ENCODE measurements around the gene CASP7.

CASP7 gene

DNA sequence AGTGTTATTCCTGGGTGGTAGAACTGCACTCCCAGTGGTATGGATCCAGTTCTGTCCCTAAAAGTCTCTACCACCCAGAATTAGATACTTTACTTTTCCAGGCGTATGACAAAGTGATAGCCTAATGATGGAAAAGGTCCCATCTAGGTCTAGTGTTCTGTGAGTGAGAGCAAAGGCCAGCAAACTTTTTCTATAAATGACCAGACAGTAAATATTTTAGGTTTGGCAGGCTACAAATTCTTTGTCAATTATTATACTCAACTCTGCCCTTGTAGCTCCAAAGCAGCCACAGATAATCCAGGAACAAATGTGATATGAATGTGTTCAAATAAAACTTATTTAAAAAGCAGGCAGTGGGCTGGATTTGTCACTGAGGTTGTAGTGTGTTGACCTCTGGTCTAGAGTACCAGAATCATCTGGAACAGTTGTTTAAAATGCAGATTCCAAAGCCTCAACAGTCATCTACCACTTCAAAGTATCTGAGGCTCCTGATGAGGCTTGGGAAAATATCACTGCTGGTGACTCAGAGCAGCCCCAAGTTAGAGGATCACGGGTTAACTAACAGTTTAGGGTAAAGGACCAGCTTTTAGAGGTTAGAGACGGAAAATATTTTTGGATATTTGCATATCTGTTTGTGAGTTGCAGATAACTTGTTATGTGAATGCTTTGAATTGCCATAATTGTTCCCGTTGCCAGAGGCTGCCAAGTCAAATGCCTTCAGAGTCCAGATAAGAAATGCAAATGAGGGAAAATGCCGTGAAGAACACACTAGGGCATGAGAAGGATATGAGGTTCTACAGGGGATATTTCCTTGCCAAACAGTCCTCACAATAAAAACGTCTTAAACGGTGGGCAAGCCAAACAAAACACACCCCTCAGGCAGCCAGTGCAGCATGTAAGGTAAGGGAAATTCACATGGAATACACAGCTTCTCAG is 35.3 kb upstream of the CASP7 start:
- in situ Hi-C loops (cut with MboI; ENCODE audit: low pct_unique_long_range_greater_than_20kb, low sequenced_read_pairs, unreplicated experiment) = no loop called here
- TF ChIP-seq, protein P1, sequence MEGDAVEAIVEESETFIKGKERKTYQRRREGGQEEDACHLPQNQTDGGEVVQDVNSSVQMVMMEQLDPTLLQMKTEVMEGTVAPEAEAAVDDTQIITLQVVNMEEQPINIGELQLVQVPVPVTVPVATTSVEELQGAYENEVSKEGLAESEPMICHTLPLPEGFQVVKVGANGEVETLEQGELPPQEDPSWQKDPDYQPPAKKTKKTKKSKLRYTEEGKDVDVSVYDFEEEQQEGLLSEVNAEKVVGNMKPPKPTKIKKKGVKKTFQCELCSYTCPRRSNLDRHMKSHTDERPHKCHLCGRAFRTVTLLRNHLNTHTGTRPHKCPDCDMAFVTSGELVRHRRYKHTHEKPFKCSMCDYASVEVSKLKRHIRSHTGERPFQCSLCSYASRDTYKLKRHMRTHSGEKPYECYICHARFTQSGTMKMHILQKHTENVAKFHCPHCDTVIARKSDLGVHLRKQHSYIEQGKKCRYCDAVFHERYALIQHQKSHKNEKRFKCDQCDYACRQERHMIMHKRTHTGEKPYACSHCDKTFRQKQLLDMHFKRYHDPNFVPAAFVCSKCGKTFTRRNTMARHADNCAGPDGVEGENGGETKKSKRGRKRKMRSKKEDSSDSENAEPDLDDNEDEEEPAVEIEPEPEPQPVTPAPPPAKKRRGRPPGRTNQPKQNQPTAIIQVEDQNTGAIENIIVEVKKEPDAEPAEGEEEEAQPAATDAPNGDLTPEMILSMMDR (IDR thresholded peaks at IDR 0.05; ENCODE audit: extremely low read depth, insufficient read depth, missing control alignments) = no peak
- no peak for DNase-seq (ENCODE audit: low spot score)

DNA sequence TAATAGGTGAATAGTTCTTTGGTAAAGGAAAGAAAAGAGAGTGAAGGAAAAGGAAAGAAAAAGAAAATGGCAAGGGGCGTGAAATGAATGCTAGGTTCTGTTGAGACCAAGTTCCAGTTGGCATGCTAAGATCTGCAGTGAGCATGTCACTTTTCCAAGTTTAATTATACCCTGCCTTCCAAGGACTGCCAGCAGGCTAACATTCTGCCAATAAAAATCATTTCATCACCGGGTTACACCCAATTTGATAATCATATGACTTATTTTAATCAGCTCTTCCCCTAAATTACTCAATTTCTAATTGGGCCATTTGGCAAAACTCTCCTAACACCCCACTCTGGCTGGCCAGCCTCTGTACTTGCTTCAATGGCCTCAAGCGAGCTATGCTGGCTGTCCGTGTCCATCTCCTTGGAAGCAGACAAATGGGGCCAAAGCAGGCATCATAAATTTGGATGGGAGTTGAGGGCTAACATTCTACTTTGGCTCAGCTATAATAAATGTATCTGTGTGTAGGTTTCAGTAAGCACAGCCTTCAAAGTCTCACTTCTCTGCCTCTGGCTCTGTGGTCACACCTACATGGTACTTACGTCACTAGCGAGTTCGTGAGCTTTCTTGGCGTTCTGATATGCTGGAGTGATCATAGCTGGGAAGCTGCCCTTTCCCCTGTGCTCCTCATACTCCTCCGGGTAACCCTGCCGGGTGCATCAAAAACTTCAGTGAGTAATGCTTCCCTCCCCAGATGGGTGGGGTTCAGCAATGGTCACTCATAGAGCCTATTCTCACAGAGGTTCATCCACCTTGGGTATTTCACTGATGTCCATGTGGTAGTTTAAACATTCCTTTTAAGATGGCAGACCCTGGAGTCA is 33.1 kb upstream of the CASP7 start:
- DNase-seq (ENCODE audit: low spot score) = no peak
- in situ Hi-C loops (cut with MboI; ENCODE audit: low pct_unique_long_range_greater_than_20kb, low sequenced_read_pairs, unreplicated experiment) = no loop called here
- TF ChIP-seq, protein P1 (IDR thresholded peaks at IDR 0.05; ENCODE audit: extremely low read depth, insufficient read depth, missing control alignments) = no peak

DNA sequence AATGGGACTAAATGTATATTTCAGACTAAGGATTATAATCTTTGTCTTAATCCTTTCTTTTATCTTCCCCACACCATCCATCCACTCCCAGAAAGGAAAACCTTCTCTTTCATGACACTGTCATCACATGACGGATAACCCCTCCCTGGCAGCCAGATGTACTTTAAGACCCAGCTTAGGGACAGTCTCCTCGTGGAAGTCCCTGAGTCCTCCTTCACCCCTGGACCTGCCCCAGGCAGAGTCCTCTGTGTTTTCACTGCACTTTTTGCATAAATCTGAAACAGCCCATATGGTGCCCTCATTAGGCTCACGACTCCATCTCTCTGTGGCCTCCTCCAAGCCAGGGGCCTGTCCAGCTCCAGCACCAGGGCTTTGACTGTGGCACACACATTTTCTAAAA is 31.9 kb upstream of the CASP7 start:
- in situ Hi-C loops (cut with MboI; ENCODE audit: low pct_unique_long_range_greater_than_20kb, low sequenced_read_pairs, unreplicated experiment) = no loop called here
- no peak for DNase-seq (ENCODE audit: low spot score)
- TF ChIP-seq, protein P1 (IDR thresholded peaks at IDR 0.05; ENCODE audit: extremely low read depth, insufficient read depth, missing control alignments) = no peak

DNA sequence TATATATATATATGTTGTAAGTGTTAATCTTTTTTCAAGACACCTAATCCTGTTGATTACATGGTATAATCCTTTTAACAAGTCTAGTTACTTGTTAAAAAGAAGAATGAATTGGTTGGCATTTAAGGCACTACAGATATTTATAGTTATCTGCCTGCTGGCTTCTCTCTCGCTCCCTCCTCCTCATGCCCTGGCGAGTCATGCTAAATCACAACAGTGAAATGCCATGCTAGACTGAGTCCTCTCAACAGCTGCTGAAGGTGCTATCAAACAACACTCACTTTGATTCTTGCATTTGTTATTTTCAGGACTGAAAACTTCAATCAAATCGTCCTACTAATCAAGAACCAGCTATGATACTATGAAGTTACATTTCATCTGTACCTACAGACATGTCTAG is 31.2 kb upstream of the CASP7 start:
- TF ChIP-seq, protein P1 (IDR thresholded peaks at IDR 0.05; ENCODE audit: extremely low read depth, insufficient read depth, missing control alignments) = no peak
- no peak for DNase-seq (ENCODE audit: low spot score)
- in situ Hi-C loops (cut with MboI; ENCODE audit: low pct_unique_long_range_greater_than_20kb, low sequenced_read_pairs, unreplicated experiment) = no loop called here

DNA sequence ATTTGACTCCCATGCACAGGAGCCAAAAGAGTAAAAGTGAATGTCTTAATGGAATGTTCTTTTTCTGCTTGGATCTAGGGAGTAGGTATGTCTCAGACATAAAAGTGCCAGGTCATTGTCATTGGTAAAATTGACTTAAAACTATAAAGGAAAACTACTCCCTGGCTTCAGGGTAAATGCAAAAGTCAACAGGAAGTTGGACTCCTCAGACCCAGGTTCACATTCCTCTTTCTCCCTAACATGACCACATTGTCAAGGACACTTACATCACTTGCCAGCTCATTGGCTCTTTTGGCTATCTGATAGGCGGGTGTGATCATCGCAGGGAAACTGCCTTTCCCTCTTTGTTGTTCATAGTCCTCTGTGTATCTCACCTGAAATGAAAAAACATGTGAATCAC is 29.5 kb upstream of the CASP7 start:
- in situ Hi-C loops (cut with MboI; ENCODE audit: low pct_unique_long_range_greater_than_20kb, low sequenced_read_pairs, unreplicated experiment) = no loop called here
- no peak for DNase-seq (ENCODE audit: low spot score)
- TF ChIP-seq, protein P1 (IDR thresholded peaks at IDR 0.05; ENCODE audit: extremely low read depth, insufficient read depth, missing control alignments) = no peak

DNA sequence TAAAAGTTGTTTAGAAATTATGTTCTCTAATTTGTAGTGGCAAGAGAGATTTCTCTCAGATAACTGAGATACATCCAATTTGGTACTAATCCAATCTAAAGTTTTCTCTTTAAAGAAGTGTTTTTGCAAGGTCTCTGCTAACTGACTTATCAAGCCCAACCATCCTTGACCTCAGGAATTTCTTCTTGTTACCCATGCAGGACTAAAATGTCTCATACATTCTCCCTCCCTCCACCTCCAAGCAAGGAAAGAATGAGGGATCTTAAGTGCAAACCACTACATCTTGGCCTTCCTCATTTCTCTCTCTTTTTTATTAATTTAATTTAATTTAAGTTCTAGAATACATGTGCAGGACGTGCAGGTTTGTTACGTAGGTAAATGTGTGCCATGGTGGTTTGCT is 28.7 kb upstream of the CASP7 start:
- TF ChIP-seq, protein P1 (IDR thresholded peaks at IDR 0.05; ENCODE audit: extremely low read depth, insufficient read depth, missing control alignments) = no peak
- no peak for DNase-seq (ENCODE audit: low spot score)
- in situ Hi-C loops (cut with MboI; ENCODE audit: low pct_unique_long_range_greater_than_20kb, low sequenced_read_pairs, unreplicated experiment) = no loop called here
